SJSA1 (cell line): Measurements from ENCODE around the gene GNB1. TPM values are rescaled to one million over a fixed set of nuclear protein-coding genes. Genes with fewer than 3 reads are reported as not detected.
A peak's percentile ranks its signal among the peaks of the same experiment; 100 is the strongest.
"Not testable (repeated sequence)": the region's sequence is repeated elsewhere in the genome, so short reads cannot be mapped to it uniquely, and the experiment has no call there.

Experiments used
- DNase-seq, 2 experiments: peaks; one replicate each; pipeline ENCODE4 v3.0.0-alpha.2; 2015 to 2020; ENCODE audit warnings: low spot score in 2 of 2, low read depth in 1 of 2
- H3K27ac ChIP-seq: fragments of 250-450 bp; sonication (Bioruptor Pico); 2 replicates; pipeline ENCODE4 v1.5.1; 2020; ENCODE audit warnings: mild to moderate bottlenecking, moderate library complexity
- H3K27me3 ChIP-seq: fragments of 250-450 bp; sonication (Bioruptor Pico); replicated peaks from 2 replicates; pipeline ENCODE4 v1.5.1; 2020; ENCODE audit warnings: mild to moderate bottlenecking, moderate library complexity
- H3K36me3 ChIP-seq: fragments of 250-450 bp; sonication (Bioruptor Pico); 2 replicates; pipeline ENCODE4 v1.5.1; 2020; ENCODE audit warnings: mild to moderate bottlenecking
- H3K4me1 ChIP-seq: fragments of 250-450 bp; sonication (Bioruptor Pico); replicated peaks from 2 replicates; pipeline ENCODE4 v1.6.1; 2021; ENCODE audit warnings: mild to moderate bottlenecking
- H3K4me3 ChIP-seq: fragments of 250-450 bp; sonication (Bioruptor Pico); 2 replicates; pipeline ENCODE4 v1.5.1; 2020; ENCODE audit warnings: mild to moderate bottlenecking
- H3K9me3 ChIP-seq: fragments of 250-450 bp; sonication (Bioruptor Pico); replicated peaks from 2 replicates; pipeline ENCODE4 v1.5.1; 2020; ENCODE audit warnings: mild to moderate bottlenecking
- total RNA-seq: library from RNA; depleted of rRNA; stranded (reverse); fragments of >200 nt; shearing (Covaris generic); gene quantifications from 2 replicates; pipeline ENCODE4 v1.2.3, GENCODE V29; 2014

GNB1 gene
- total RNA-seq, 1 experiment from 2014 or later, result 98.9 TPM

DNA sequence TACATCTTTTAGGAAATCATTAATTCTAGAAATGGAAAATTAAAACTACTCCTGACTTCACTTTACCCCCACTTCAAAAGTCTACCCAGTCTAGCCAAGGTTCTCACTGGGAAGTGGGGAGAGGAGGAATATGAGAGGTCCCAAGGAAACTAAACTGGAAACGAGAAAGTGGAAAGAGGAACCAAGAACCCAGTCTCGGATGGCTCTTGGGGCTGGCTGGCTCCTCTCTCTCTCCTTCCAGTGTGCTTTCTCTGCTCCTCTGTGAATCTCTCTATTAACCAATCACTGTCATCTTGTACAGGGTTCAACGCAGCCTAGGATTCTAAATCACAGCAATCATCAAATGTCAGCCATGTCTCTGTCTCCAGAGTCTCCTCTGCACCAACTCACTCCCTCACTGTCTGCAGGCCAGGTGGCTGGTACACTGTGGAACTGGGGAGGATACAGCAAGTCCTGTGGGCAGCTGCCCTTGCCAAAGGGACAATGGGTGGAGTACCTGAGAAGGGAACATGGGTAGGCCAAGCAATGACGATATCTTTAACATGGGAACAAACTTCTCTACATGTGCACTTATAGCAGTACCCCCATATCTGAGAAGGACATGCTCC lies 33.7 kb downstream of the GNB1 start:
- H3K27me3 ChIP-seq, result no peaks in the 10 kb centered on the region
- H3K4me3 ChIP-seq, result no peak overlapping the region
- peaks cover 43% of the 10 kb centered on the region for H3K36me3 ChIP-seq
- no peak for DNase-seq
- H3K27ac ChIP-seq, result peak overlapping the region; percentile 71; the same call in 1 of the 2 replicates
- no peaks in the 10 kb centered on the region for H3K9me3 ChIP-seq
- peaks cover 45% of the 10 kb centered on the region for H3K4me1 ChIP-seq

DNA sequence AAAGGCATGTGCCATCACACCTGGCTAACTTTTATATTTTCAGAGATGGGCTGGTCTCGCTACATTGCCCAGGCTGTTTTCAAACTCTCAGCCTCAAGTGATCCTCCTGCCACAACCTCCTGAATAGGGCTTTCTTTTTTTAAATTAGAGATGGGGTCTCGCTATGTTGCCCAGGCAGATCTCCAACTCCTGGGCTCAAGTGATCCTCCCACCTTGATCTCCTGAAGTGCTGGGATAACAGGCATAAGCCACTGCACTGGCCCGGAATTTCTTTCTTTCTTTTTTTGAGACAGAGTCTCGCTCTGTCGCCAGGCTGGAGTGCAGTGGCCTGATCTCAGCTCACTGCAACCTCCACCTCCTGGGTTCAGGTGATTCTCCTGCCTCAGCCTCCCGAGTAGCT lies 34.7 kb downstream of the GNB1 start:
- Histone ChIP-seq H3K36me3 (peaks cover 46% of the 10 kb centered on the region), H3K4me1 (peaks cover 41% of the 10 kb centered on the region)
- H3K4me3 ChIP-seq, H3K9me3 ChIP-seq, H3K27ac ChIP-seq, H3K27me3 ChIP-seq, DNase-seq: not testable (repeated sequence)

DNA sequence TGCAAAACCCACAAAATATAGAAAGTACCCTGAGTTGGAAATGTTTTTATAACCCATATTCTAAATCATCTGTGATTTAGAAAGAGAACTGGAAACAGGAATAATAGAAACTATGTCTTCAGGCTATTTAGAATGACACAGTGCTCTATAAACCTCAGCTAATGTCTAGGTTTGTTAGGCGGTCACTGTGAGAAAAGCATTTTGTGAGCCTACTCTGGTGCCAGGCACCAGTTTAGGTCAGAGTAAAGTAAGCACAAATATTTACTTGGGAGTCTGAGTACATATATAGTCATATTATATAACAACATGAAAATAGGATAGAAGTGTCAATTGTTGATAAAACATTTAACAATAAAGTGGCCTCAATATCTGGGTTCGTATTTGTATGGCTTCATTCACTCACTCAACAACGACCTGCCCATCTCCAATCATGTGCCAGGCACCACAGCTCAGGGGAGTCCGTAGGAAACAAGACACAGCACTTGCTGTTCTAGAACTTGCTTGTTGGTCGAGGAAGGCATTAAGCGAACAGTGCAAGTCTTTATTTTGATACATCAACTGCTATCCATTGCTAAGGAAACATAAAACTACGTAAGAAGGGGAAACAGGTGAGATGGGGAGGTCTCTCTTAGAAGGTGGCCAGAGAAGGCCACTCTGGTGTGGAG lies 37.2 kb downstream of the GNB1 start:
- peaks cover 22% of the 10 kb centered on the region for H3K4me1 ChIP-seq
- H3K27ac ChIP-seq, result no peak overlapping the region
- no peak overlapping the region for H3K4me3 ChIP-seq
- H3K27me3 ChIP-seq, result no peaks in the 10 kb centered on the region
- DNase-seq, result no peak
- no peaks in the 10 kb centered on the region for H3K9me3 ChIP-seq
- H3K36me3 ChIP-seq, result peaks cover 64% of the 10 kb centered on the region

GRCh38 chr1:1852619-1853414 lies 38.1 kb downstream of the GNB1 start:
- Histone ChIP-seq H3K27ac (no peak overlapping the region), H3K4me3 (no peak overlapping the region)

DNA sequence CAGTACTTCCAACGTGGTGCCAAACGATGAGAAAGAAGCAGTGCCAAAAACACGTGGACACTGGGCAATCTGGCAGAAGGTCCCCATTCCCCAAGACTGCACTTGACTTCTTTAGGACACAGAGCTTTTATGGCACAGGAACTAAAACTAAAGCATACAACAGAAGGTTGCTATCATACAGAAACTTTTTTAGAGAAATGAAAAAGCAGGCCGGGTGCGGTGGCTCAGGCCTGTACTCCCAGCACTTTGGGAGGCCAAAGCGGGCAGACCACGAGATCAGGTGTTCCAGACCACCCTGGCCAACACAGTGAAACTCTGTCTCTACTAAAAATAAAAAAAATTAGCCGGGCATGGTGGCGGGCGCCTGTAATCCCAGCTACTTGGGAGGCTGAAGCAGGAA lies 43.0 kb downstream of the GNB1 start:
- DNase-seq, result no peak
- Histone ChIP-seq H3K4me1 (0 out of 2 replicates have a peak, but pooled peaks cover under 1% of the 10 kb centered on the region), H3K27ac (no peak overlapping the region), H3K36me3 (peaks cover 59% of the 10 kb centered on the region), H3K4me3 (no peak overlapping the region), H3K27me3 (no peaks in the 10 kb centered on the region), H3K9me3 (no peaks in the 10 kb centered on the region)

More at GRCh38 chr1:1852619-1853414, 38.1 kb downstream of the GNB1 start:
- Histone ChIP-seq H3K4me1 (peaks cover 13% of the 10 kb centered on the region), H3K36me3 (peaks cover 60% of the 10 kb centered on the region), H3K9me3 (no peaks in the 10 kb centered on the region), H3K27me3 (no peaks in the 10 kb centered on the region)
- DNase-seq, result no peak

DNA sequence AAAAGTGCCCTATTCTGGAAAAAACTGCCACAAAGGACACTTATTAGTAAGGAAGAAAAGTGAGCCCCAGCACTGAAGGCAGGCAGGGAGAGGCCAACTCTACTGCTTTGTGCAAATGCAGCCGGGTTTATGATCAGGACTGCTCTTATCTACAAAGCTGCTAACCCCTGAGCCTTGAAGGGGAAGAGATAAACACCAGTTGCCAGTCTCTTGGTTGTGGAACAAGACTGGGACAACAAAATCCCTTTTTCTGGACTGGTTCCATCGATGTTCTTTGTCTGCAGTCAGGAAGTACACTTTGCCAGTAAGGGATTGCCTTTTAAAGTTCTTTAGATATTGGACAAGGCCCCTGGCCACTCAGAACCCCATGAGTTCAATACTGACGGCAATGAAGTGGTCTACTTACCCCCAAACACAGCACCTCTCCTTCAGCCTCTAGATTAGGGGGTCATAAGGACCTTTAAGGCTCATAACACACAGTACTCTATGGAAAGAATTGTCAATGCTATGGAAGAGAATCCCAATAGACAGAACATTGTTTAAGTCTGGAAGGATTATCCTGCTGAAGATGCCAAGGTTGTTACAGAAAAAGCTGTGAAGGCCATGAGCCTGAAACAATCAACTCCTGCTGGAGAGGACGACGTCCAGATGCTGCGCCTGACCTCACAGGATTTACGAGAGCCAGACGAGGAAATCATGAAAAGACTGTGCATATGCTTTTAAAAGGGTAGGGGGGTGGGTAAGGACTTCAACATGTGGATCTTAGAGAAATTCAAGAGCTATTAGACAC lies 43.6 kb downstream of the GNB1 start:
- Histone ChIP-seq H3K36me3 (peaks cover 59% of the 10 kb centered on the region), H3K27me3 (no peaks in the 10 kb centered on the region), H3K9me3 (no peaks in the 10 kb centered on the region), H3K27ac (no peak overlapping the region), H3K4me3 (no peak overlapping the region), H3K4me1 (no peaks in the 10 kb centered on the region)
- no peak for DNase-seq

GRCh38 chr1:1846386-1846918 lies 44.4 kb downstream of the GNB1 start:
- Histone ChIP-seq H3K27me3 (no peaks in the 10 kb centered on the region), H3K4me3 (no peak overlapping the region), H3K4me1 (peaks cover 6% of the 10 kb centered on the region; the same call in 1 of the 2 replicates), H3K27ac (no peak overlapping the region), H3K9me3 (no peaks in the 10 kb centered on the region), H3K36me3 (peaks cover 56% of the 10 kb centered on the region)
- DNase-seq, result no peak

GRCh38 chr1:1842360-1843146 lies 48.3 kb downstream of the GNB1 start:
- H3K27ac ChIP-seq, result no peak overlapping the region

GRCh38 chr1:1841575-1841995 lies 49.3 kb downstream of the GNB1 start:
- Histone ChIP-seq H3K4me1 (peaks cover 7% of the 10 kb centered on the region; the same call in 1 of the 2 replicates), H3K27me3 (no peaks in the 10 kb centered on the region), H3K27ac (no peak overlapping the region), H3K4me3 (no peak overlapping the region), H3K36me3 (peaks cover 50% of the 10 kb centered on the region), H3K9me3 (no peaks in the 10 kb centered on the region)
- DNase-seq, result no peak

More at GRCh38 chr1:1842360-1843146, 48.3 kb downstream of the GNB1 start:
- H3K4me1 ChIP-seq, result peaks cover 7% of the 10 kb centered on the region; the same call in 1 of the 2 replicates
- no peak overlapping the region for H3K4me3 ChIP-seq
- peaks cover 54% of the 10 kb centered on the region for H3K36me3 ChIP-seq
- H3K27me3 ChIP-seq, result no peaks in the 10 kb centered on the region
- H3K9me3 ChIP-seq, result no peaks in the 10 kb centered on the region
- DNase-seq, result no peak

- Histone ChIP-seq H3K27ac (no peak overlapping the region), H3K36me3 (peaks cover 50% of the 10 kb centered on the region), H3K4me1 (peaks cover 18% of the 10 kb centered on the region), H3K27me3 (no peaks in the 10 kb centered on the region), H3K9me3 (no peaks in the 10 kb centered on the region), H3K4me3 (no peak overlapping the region)
- no peak for DNase-seq
Observed at GRCh38 chr1:1839311-1839965, 51.4 kb downstream of the GNB1 start.

- H3K27me3 ChIP-seq, result no peaks in the 10 kb centered on the region
- no peak overlapping the region for H3K4me3 ChIP-seq
- DNase-seq, result no peak
- H3K4me1 ChIP-seq, result peaks cover 30% of the 10 kb centered on the region
- H3K9me3 ChIP-seq, result no peaks in the 10 kb centered on the region
- no peak overlapping the region for H3K27ac ChIP-seq
- H3K36me3 ChIP-seq, result peaks cover 58% of the 10 kb centered on the region
Observed at GRCh38 chr1:1836119-1836518, 54.8 kb downstream of the GNB1 start.

DNA sequence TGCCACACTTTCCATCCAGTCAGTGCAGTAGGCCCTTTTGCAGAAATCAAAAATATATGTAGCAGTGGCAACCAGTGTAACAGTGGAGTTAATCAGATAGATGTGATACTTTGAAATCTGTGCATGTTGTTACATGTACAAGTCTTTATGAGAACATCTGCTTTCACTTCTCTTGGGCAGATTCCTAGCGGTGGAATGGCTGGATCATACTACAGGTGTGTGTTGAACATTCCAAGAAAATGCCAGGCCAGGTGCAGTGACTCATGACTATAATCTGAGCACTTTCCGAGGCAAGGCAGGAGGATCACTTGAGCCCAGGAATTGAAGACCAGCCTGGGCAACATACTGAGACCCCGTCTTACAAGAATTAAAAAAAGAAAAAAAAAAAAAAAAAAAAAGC lies 55.3 kb downstream of the GNB1 start:
- H3K36me3 ChIP-seq, result peaks cover 64% of the 10 kb centered on the region
- H3K9me3 ChIP-seq, result no peaks in the 10 kb centered on the region
- no peak for DNase-seq
- H3K4me3 ChIP-seq, result no peak overlapping the region
- H3K4me1 ChIP-seq, result peaks cover 30% of the 10 kb centered on the region
- no peaks in the 10 kb centered on the region for H3K27me3 ChIP-seq
- H3K27ac ChIP-seq, result no peak overlapping the region
